ENCODE measurements around the gene CFAP92.

DNA sequence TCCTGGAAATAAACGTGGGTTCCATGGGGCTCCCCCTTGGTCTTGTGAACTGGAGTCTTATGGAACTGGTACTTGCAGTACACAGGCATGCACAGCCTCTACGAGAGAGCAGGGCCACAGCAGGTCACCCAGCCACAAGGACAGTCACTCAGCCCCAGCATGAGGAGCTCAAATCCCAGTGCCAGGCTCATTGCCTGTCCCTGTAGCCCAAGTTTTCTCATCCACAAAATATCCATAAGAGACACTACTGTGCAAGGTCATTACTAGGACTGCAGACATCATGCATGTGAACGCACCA lies 48.0 kb downstream of the CFAP92 start:
- TF ChIP-seq ZNF555 (tag by site-specific recombination; conservative IDR thresholded peaks at IDR 0.05) (no peak), ZNF501 (tag by site-specific recombination; IDR thresholded peaks at IDR 0.05) (no peak), ZNF473 (tag by site-specific recombination; IDR thresholded peaks at IDR 0.05) (no peak), TCF7L2 (IDR thresholded peaks at IDR 0.05; ENCODE audit: borderline replicate concordance, low read depth, low read length) (no peak), ZNF530 (tag by site-specific recombination; IDR thresholded peaks at IDR 0.05; ENCODE audit: low read depth) (no peak), BCL11A (tag by site-specific recombination; IDR thresholded peaks at IDR 0.05; ENCODE audit: low read depth) (no peak), ZNF24 (tag by site-specific recombination; IDR thresholded peaks at IDR 0.05) (no peak), ZNF449 (tag by site-specific recombination; IDR thresholded peaks at IDR 0.05) (no peak), ZBTB20 (tag by site-specific recombination; IDR thresholded peaks at IDR 0.05) (no peak)
- TF ChIP-seq, protein P1, sequence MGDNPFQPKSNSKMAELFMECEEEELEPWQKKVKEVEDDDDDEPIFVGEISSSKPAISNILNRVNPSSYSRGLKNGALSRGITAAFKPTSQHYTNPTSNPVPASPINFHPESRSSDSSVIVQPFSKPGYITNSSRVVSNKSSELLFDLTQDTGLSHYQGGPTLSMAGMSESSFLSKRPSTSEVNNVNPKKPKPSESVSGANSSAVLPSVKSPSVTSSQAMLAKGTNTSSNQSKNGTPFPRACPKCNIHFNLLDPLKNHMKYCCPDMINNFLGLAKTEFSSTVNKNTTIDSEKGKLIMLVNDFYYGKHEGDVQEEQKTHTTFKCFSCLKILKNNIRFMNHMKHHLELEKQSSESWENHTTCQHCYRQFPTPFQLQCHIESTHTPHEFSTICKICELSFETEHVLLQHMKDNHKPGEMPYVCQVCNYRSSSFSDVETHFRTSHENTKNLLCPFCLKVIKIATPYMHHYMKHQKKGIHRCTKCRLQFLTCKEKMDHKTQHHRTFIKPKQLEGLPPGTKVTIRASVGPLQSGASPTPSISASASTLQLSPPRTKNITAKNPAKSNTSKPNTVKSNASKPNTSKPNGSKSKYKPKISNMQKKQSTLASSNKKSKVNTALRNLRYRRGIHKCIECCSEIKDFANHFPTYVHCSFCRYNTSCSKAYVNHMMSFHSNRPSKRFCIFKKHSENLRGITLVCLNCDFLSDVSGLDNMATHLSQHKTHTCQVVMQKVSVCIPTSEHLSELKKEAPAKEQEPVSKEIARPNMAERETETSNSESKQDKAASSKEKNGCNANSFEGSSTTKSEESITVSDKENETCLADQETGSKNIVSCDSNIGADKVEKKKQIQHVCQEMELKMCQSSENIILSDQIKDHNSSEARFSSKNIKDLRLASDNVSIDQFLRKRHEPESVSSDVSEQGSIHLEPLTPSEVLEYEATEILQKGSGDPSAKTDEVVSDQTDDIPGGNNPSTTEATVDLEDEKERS (tag by site-specific recombination; IDR thresholded peaks at IDR 0.05), result no peak
- TF ChIP-seq, protein P2, sequence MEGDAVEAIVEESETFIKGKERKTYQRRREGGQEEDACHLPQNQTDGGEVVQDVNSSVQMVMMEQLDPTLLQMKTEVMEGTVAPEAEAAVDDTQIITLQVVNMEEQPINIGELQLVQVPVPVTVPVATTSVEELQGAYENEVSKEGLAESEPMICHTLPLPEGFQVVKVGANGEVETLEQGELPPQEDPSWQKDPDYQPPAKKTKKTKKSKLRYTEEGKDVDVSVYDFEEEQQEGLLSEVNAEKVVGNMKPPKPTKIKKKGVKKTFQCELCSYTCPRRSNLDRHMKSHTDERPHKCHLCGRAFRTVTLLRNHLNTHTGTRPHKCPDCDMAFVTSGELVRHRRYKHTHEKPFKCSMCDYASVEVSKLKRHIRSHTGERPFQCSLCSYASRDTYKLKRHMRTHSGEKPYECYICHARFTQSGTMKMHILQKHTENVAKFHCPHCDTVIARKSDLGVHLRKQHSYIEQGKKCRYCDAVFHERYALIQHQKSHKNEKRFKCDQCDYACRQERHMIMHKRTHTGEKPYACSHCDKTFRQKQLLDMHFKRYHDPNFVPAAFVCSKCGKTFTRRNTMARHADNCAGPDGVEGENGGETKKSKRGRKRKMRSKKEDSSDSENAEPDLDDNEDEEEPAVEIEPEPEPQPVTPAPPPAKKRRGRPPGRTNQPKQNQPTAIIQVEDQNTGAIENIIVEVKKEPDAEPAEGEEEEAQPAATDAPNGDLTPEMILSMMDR (tag by site-specific recombination; IDR thresholded peaks at IDR 0.05), result no peak
